ENCODE results near the gene NADSYN1. TPM values are rescaled to one million over a fixed set of nuclear protein-coding genes. Genes with fewer than 3 reads are reported as not detected.

The NADSYN1 gene
- total RNA-seq, 1 donor from 2014 or later, result 72.8 TPM

DNA sequence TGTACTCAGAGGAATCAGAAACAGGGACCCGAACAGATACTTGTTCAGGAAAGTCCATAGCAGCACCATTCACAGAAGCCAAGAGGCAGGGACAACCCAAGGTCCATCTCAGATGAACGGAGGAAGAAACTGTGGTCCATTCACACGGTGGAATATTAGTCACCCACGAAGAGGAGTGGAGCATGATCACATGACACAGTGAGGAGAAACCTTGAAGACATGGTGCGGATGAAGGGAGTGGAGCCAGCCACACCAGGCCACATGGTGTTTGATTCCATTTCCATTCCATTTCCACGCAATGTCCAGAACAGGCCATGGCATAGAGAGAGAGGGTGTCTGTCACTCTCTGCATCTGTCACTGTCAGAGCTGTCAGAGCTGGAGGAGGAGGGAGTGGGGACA lies 30.7 kb downstream of the NADSYN1 start:
- no peak for DNase-seq (ENCODE audit: low read depth)
- TF ChIP-seq, protein P1, sequence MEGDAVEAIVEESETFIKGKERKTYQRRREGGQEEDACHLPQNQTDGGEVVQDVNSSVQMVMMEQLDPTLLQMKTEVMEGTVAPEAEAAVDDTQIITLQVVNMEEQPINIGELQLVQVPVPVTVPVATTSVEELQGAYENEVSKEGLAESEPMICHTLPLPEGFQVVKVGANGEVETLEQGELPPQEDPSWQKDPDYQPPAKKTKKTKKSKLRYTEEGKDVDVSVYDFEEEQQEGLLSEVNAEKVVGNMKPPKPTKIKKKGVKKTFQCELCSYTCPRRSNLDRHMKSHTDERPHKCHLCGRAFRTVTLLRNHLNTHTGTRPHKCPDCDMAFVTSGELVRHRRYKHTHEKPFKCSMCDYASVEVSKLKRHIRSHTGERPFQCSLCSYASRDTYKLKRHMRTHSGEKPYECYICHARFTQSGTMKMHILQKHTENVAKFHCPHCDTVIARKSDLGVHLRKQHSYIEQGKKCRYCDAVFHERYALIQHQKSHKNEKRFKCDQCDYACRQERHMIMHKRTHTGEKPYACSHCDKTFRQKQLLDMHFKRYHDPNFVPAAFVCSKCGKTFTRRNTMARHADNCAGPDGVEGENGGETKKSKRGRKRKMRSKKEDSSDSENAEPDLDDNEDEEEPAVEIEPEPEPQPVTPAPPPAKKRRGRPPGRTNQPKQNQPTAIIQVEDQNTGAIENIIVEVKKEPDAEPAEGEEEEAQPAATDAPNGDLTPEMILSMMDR (conservative IDR thresholded peaks at IDR 0.05; ENCODE audit: low read depth, low read length), result no peak
- no peak overlapping the region for H3K4me3 ChIP-seq (ENCODE audit: low read depth, low read length)

GRCh38 chr11:71484248-71485062 lies 31.5 kb downstream of the NADSYN1 start:
- TF ChIP-seq, protein P1 (conservative IDR thresholded peaks at IDR 0.05; ENCODE audit: low read depth, low read length), result no peak
- no peak overlapping the region for H3K4me3 ChIP-seq (ENCODE audit: low read depth, low read length)
- DNase-seq (ENCODE audit: low read depth), result no peak

DNA sequence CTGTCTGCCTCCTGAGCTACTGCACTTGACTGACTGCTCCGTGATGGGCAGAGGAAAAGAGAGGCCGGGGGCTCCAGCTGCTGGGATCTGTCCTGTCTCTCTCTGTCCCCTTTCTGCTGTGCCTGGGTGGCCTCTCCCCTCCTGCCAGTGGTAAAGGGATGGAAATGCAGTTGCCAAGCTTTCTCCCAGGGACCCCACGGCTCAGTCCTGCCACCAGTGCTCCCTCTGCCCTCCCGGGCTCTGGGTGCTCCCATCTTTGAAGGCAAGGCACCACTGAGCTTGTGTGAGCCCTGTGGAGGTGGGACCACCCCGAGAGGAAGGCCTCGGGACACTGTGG lies 32.0 kb downstream of the NADSYN1 start:
- no peak overlapping the region for H3K4me3 ChIP-seq (ENCODE audit: low read depth, low read length)
- no peak for DNase-seq (ENCODE audit: low read depth)
- TF ChIP-seq, protein P1 (conservative IDR thresholded peaks at IDR 0.05; ENCODE audit: low read depth, low read length), result no peak

GRCh38 chr11:71485466-71485865 lies 32.5 kb downstream of the NADSYN1 start:
- H3K4me3 ChIP-seq (ENCODE audit: low read depth, low read length), result no peak overlapping the region
- no peak for DNase-seq (ENCODE audit: low read depth)
- TF ChIP-seq, protein P1 (conservative IDR thresholded peaks at IDR 0.05; ENCODE audit: low read depth, low read length), result no peak

GRCh38 chr11:71486320-71486719 lies 33.3 kb downstream of the NADSYN1 start:
- no peak for DNase-seq (ENCODE audit: low read depth)
- TF ChIP-seq, protein P1 (conservative IDR thresholded peaks at IDR 0.05; ENCODE audit: low read depth, low read length), result no peak
- no peak overlapping the region for H3K4me3 ChIP-seq (ENCODE audit: low read depth, low read length)

GRCh38 chr11:71488681-71489270 lies 35.8 kb downstream of the NADSYN1 start:
- DNase-seq (ENCODE audit: low read depth), result no peak
- no peak overlapping the region for H3K4me3 ChIP-seq (ENCODE audit: low read depth, low read length)
- TF ChIP-seq, protein P1 (conservative IDR thresholded peaks at IDR 0.05; ENCODE audit: low read depth, low read length), result no peak
